GM18511 (cell line): Measurements from ENCODE around the gene RNGTT.
"Not testable (repeated sequence)": the region's sequence is repeated elsewhere in the genome, so short reads cannot be mapped to it uniquely, and the experiment has no call there.

Source experiments
- ATAC-seq: cut with Tn5 transposase; IDR thresholded peaks from one replicate; pipeline ENCODE4 v1.9.1; 2021; ENCODE audit warnings: mild to moderate bottlenecking, moderate library complexity; ENCODE audit not compliant: unreplicated experiment

RNGTT gene

GRCh38 chr6:88963139-88964090 lies at the start of gene RNGTT:
Gene RNGTT (minus strand): TSS chr6:88963618. CDS start chr6:88963409, 209 bp downstream.
- ATAC-seq, result peak; percentile 98

GRCh38 chr6:89011436-89011835 lies 48.0 kb upstream of the RNGTT start:
- ATAC-seq, result no peak

- no peak for ATAC-seq
Measured at GRCh38 chr6:89010825-89011224, 47.4 kb upstream of the RNGTT start.

- no peak for ATAC-seq
Measured at GRCh38 chr6:89009624-89010059, 46.2 kb upstream of the RNGTT start.

- ATAC-seq, result no peak
Measured at GRCh38 chr6:89008815-89009374, 45.5 kb upstream of the RNGTT start.

- ATAC-seq, result no peak
Measured at GRCh38 chr6:89008001-89008814, 44.8 kb upstream of the RNGTT start.

- no peak for ATAC-seq
Measured at GRCh38 chr6:89007209-89008000, 44.0 kb upstream of the RNGTT start.

- ATAC-seq, result no peak
Measured at GRCh38 chr6:89002523-89002922, 39.1 kb upstream of the RNGTT start.

- ATAC-seq, result no peak
Measured at GRCh38 chr6:88997327-88997726, 33.9 kb upstream of the RNGTT start.

GRCh38 chr6:88992741-88993552 lies 29.5 kb upstream of the RNGTT start:
- ATAC-seq, result no peak

- ATAC-seq, result no peak
Measured at GRCh38 chr6:88989215-88989614, 25.8 kb upstream of the RNGTT start.

GRCh38 chr6:88987922-88988321 lies 24.5 kb upstream of the RNGTT start:
- ATAC-seq, result no peak

- ATAC-seq, result no peak
Measured at GRCh38 chr6:88985901-88986300, 22.5 kb upstream of the RNGTT start.

GRCh38 chr6:88984606-88985005 lies 21.2 kb upstream of the RNGTT start:
- ATAC-seq, result no peak

GRCh38 chr6:88984152-88984551 lies 20.7 kb upstream of the RNGTT start:
- ATAC-seq, result no peak

- no peak for ATAC-seq
Measured at GRCh38 chr6:88983532-88983931, 20.1 kb upstream of the RNGTT start.

GRCh38 chr6:88983129-88983528 lies 19.7 kb upstream of the RNGTT start:
- ATAC-seq, result not testable (repeated sequence)

GRCh38 chr6:88982720-88983119 lies 19.3 kb upstream of the RNGTT start:
- peak; percentile 69 for ATAC-seq

- ATAC-seq, result no peak
Measured at GRCh38 chr6:88975369-88975768, 12.0 kb upstream of the RNGTT start.
